ENCODE results near the gene MAP7D1. TPM values are rescaled to one million over a fixed set of nuclear protein-coding genes. Genes with fewer than 3 reads are reported as not detected.

MAP7D1 gene
- total and polyA plus RNA-seq, 10 of the 15 experiments (the other 5 are each of a cell fraction or from before 2014, with no cell fraction given) = 4.4 to 97.6 (median 24.2) TPM

- CTCF ChIA-PET = interaction anchor here (1.3 to 1.9 kb wide), 3 partner anchors 11 to 16 kb away, joined by 3 to 8 read pairs (median 4); no protein-coding TSS in a partner anchor
- Histone ChIP-seq H3K79me2 (ENCODE audit: control insufficient read depth, insufficient read depth, low read length) (no peaks in the 10 kb centered on the region), H3K27ac (ENCODE audit: control insufficient read depth, insufficient read depth) (no peak overlapping the region), H3K9me3 (replicated peaks; ENCODE audit: control insufficient read depth, insufficient read depth, low read length) (no peaks in the 10 kb centered on the region), H3K27me3 (replicated peaks in 1 of 2; ENCODE audit: control insufficient read depth in 2 of 2, insufficient read depth in 2 of 2, low read length in 1 of 2) (no peaks in the 10 kb centered on the region; a peak in 3 of 4 replicates), H3K4me1 (ENCODE audit: control insufficient read depth, insufficient read depth, low read length) (peaks cover 9% of the 10 kb centered on the region), H3K9ac (ENCODE audit: control insufficient read depth, insufficient read depth, low read length) (no peak overlapping the region), H2AFZ (ENCODE audit: control insufficient read depth, low read depth, low read length) (no peak overlapping the region), H4K20me1 (ENCODE audit: control insufficient read depth, insufficient read depth) (no peaks in the 10 kb centered on the region), H3K36me3 (ENCODE audit: control insufficient read depth in 2 of 2, insufficient read depth in 2 of 2, low read length in 1 of 2) (no peaks in the 10 kb centered on the region), H3K4me2 (ENCODE audit: control insufficient read depth, insufficient read depth) (no peak overlapping the region), H3K4me3 (no peak overlapping the region)
- SMC1A ChIA-PET (ENCODE audit: uncharacterized antibody, unreplicated experiment) = interaction anchor here (0.6 to 1.2 kb wide), 3 partner anchors 16 to 25 kb away, joined by 3 read pairs; no protein-coding TSS in a partner anchor
- TF ChIP-seq SPI1 (IDR thresholded peaks at IDR 0.05; ENCODE audit: borderline replicate concordance, insufficient read depth, low read depth, low read length) (no peak), BCLAF1 (IDR thresholded peaks at IDR 0.05) (no peak), ATF7 (IDR thresholded peaks at IDR 0.05; ENCODE audit: low read depth) (no peak), SIN3A (IDR thresholded peaks at IDR 0.05; ENCODE audit: low read depth, low read length) (no peak)
- 27% methylated on average over 10 of the region's 10 CpGs for WGBS (ENCODE audit: insufficient coverage, insufficient replicate concordance, low lambda C conversion rate, missing lambda C conversion rate)
- DNase-seq (ENCODE audit: low read depth, low spot score) (no peak), FAIRE-seq (no peak), ATAC-seq (no peak)
- RAD21 ChIA-PET (ENCODE audit: unreplicated experiment) = interaction anchor here (0.6 to 1.0 kb wide), 3 partner anchors 17 to 166 kb away, joined by 3 read pairs; no protein-coding TSS in a partner anchor
- no TSS peak for BruUV-seq (replicated peaks)
- intact Hi-C loops (cut with micrococcal nuclease; ENCODE audit: unreplicated experiment) = no loop called here
- POLR2A ChIA-PET = no interaction called here
- in situ Hi-C loops (cut with MboI) = no loop called here
Observed at GRCh38 chr1:36118447-36119204, 37.3 kb upstream of the MAP7D1 start.
